Measurements from ENCODE around the gene CACFD1. TPM values are rescaled to one million over a fixed set of nuclear protein-coding genes. Genes with fewer than 3 reads are reported as not detected.

Gene CACFD1
- total and polyA plus RNA-seq, 2 of the 13 experiments (the other 11 are each of a cell fraction or from before 2014, with no cell fraction given) = 13.8 to 14.6 TPM

GRCh38 chr9:133427658-133428348 lies 32.0 kb upstream of the CACFD1 start (continued):
- TF ChIP-seq IRF9 (CRISPR knock-in tag; IDR thresholded peaks at IDR 0.05; ENCODE audit: borderline replicate concordance) (no peak), ZNF264 (CRISPR knock-in tag; IDR thresholded peaks at IDR 0.05) (0 out of 2 replicates have a peak, but pooled peaks have one; percentile 34), ZBTB43 (CRISPR knock-in tag; conservative IDR thresholded peaks at IDR 0.05) (0 out of 2 replicates have a peak, but pooled peaks have one; percentile 33), GTF3A (CRISPR knock-in tag; conservative IDR thresholded peaks at IDR 0.05) (no peak), ZNF616 (CRISPR knock-in tag; IDR thresholded peaks at IDR 0.05; ENCODE audit: low read depth) (no peak), PAXIP1 (CRISPR knock-in tag; conservative IDR thresholded peaks at IDR 0.05) (peak; percentile 65), TMF1 (CRISPR knock-in tag; IDR thresholded peaks at IDR 0.05; ENCODE audit: low read depth) (0 out of 2 replicates have a peak, but pooled peaks have one; percentile 14), PATZ1 (CRISPR knock-in tag; IDR thresholded peaks at IDR 0.05) (peak; percentile 23; the same call in 1 of the 2 replicates), PHF20 (CRISPR knock-in tag; IDR thresholded peaks at IDR 0.05) (no peak), ZBTB8A (CRISPR knock-in tag; IDR thresholded peaks at IDR 0.05; ENCODE audit: borderline replicate concordance, low read depth) (no peak), PLSCR1 (CRISPR knock-in tag; IDR thresholded peaks at IDR 0.05; ENCODE audit: borderline replicate concordance) (no peak), GATAD2A (CRISPR knock-in tag; IDR thresholded peaks at IDR 0.05) (peak; percentile 20; the same call in 1 of the 2 replicates), ZBTB10 (CRISPR knock-in tag; IDR thresholded peaks at IDR 0.05; ENCODE audit: borderline replicate concordance) (no peak), ZNF788 (CRISPR knock-in tag; IDR thresholded peaks at IDR 0.05; ENCODE audit: borderline replicate concordance) (peak; percentile 39; the same call in 1 of the 2 replicates)

Data from HepG2 (cell line).